DND-41 (cell line): ENCODE data around the gene NPPB.

Experiments used
- CTCF ChIP-seq: IDR thresholded peaks from 2 replicates; pipeline ENCODE4 v1.5.1; 2012; ENCODE audit warnings: borderline replicate concordance, low read length, moderate library complexity, mild to moderate bottlenecking; ENCODE audit not compliant: poor library complexity, severe bottlenecking; ENCODE audit errors: extremely low read depth
- EZH2 ChIP-seq: IDR thresholded peaks from 3 replicates; pipeline ENCODE4 v1.6.1; 2012; ENCODE audit warnings: borderline replicate concordance, low read depth, mild to moderate bottlenecking, moderate library complexity, low read length, inconsistent platforms; ENCODE audit not compliant: severe bottlenecking

GRCh38 chr1:11857164-11857851 lies 1.4 kb downstream of the NPPB start:
- TF ChIP-seq CTCF (no peak), EZH2 (no peak)
